Mesendoderm (in vitro differentiated cells): ENCODE results near the gene DOK7.

Experiments used
- DNase-seq: peaks from one replicate; pipeline ENCODE4 v3.0.0; 2013
- H2AK5ac ChIP-seq: 2 replicates; pipeline ENCODE4 v1.6.1; 2013; ENCODE audit warnings: low read length, inconsistent platforms
- H2BK120ac ChIP-seq: 2 replicates; pipeline ENCODE4 v1.6.1; 2013; ENCODE audit warnings: low read depth, mild to moderate bottlenecking, low read length, moderate library complexity, mixed read lengths
- H2BK15ac ChIP-seq: replicated peaks from 2 replicates; pipeline ENCODE4 v1.6.1; 2013; ENCODE audit warnings: low read depth, mild to moderate bottlenecking, moderate library complexity
- H2BK5ac ChIP-seq: 2 replicates; pipeline ENCODE4 v1.6.1; 2013; ENCODE audit warnings: low read length, inconsistent platforms
- H3K18ac ChIP-seq: 2 replicates; pipeline ENCODE4 v1.6.1; 2013; ENCODE audit warnings: mild to moderate bottlenecking, low read length, mixed read lengths
- H3K23ac ChIP-seq: one replicate; pipeline ENCODE4 v1.6.1; 2013; ENCODE audit warnings: low read length
- H3K27ac ChIP-seq: 2 replicates; pipeline ENCODE4 v1.5.1; 2013; ENCODE audit warnings: low read depth, mild to moderate bottlenecking, inconsistent platforms, low read length, moderate library complexity
- H3K27me3 ChIP-seq: 2 replicates; pipeline ENCODE4 v1.6.1; 2013; ENCODE audit warnings: low read length, control low read depth, mild to moderate bottlenecking, inconsistent platforms; ENCODE audit not compliant: insufficient read depth, poor library complexity
- H3K36me3 ChIP-seq: 2 replicates; pipeline ENCODE4 v1.6.1; 2013; ENCODE audit warnings: low read length, inconsistent platforms; ENCODE audit not compliant: control insufficient read depth, insufficient read depth
- H3K4ac ChIP-seq: one replicate; pipeline ENCODE4 v1.6.1; 2013; ENCODE audit warnings: low read depth, mild to moderate bottlenecking, low read length, moderate library complexity
- H3K4me1 ChIP-seq: 2 replicates; pipeline ENCODE4 v1.6.1; 2013; ENCODE audit warnings: low read depth, low read length, inconsistent platforms; ENCODE audit not compliant: control insufficient read depth
- H3K4me2 ChIP-seq: 2 replicates; pipeline ENCODE4 v1.6.1; 2013; ENCODE audit warnings: low read length
- H3K4me3 ChIP-seq: 2 replicates; pipeline ENCODE4 v1.5.1; 2013; ENCODE audit warnings: mild to moderate bottlenecking, low read length
- H3K56ac ChIP-seq: one replicate; pipeline ENCODE4 v1.6.1; 2013; ENCODE audit warnings: low read length
- H3K79me1 ChIP-seq: 2 replicates; pipeline ENCODE4 v1.6.1; 2013; ENCODE audit warnings: low read length, inconsistent platforms
- H3K79me2 ChIP-seq: 2 replicates; pipeline ENCODE4 v1.6.1; 2013; ENCODE audit warnings: mild to moderate bottlenecking, low read length; ENCODE audit not compliant: control insufficient read depth, insufficient read depth
- H3K9ac ChIP-seq: 2 replicates; pipeline ENCODE4 v1.6.1; 2013; ENCODE audit warnings: low read length, inconsistent platforms
- H4K5ac ChIP-seq: one replicate; pipeline ENCODE4 v1.6.1; 2013; ENCODE audit warnings: low read length
- H4K8ac ChIP-seq: one replicate; pipeline ENCODE4 v1.6.1; 2013; ENCODE audit warnings: low read depth, mild to moderate bottlenecking, control low read depth, low read length, moderate library complexity
- WGBS: extraction: QIAGEN DNeasy Blood & Tissue Kit; methylation state at CpG from one replicate; pipeline ENCODE4 v1.1.7; 2013; ENCODE audit warnings: low lambda C conversion rate, missing lambda C conversion rate; ENCODE audit not compliant: insufficient coverage; ENCODE audit errors: extremely low coverage; 5-methylcytosine and 5-hydroxymethylcytosine counted together

The DOK7 gene

DNA sequence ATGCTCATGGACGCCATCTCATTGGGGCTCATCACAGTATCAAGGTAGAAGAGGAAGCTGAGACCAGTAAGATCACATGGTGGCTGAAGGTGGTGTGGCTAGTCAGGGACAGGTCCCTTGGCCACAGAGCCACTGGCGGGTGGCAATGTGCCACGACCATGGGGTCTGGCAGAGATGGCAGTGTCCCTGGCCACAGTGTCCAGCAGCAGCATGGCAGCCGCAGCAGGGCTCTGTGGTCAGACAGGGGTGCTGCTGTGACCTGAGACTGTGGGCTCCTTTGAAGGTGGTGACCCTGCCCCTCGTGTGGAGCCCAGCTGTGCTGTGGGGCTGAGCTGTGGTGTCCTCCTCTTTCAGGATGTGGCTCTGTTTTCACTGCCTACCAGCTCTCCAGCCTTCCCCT lies 2.2 kb upstream of the DOK7 start:
- Histone ChIP-seq H3K27me3 (no peaks in the 10 kb centered on the region), H3K4me2 (no peak overlapping the region)

DNA sequence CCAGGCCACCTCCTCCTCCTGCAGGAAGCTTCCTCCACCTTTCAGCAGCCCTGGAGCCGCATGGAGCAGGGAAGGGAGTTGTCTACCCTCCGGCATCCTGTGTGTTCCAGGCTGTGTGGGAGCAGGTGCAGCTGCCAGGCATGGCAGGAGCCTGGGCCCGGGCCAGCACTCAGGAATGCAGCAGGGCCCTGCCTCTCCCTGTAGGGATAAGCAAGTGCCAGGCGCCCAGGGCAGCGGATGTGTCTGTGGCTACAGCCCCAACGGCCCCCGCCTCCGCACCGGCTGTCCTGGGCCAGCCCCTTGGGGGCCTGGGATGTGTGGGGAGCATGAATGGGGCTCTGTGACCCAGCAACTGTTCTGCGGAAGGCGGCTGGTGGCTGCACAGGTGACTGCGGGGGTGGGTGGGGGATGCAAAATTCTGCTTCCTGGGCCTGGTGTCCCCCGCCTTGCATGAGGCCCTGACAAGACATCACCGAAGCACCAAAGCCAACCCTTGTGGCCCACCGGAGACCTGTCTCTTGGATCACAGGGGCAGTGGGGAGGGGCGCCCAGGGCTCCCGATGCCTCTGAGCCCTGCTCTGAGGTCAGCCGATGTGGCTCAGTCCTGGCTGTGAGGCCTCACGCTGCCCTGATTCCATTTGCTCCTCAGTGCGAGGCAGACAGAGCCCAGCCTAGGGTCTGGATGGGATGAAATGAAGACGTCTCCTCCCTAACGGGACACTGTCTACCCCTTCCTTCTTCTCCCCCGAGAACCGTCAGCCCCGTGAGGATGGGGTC lies 1.4 kb upstream of the DOK7 start:
- no peak overlapping the region for H3K4ac ChIP-seq
- no peak overlapping the region for H3K27ac ChIP-seq
- H2BK15ac ChIP-seq, result no peak overlapping the region
- H3K36me3 ChIP-seq, result no peaks in the 10 kb centered on the region
- H3K18ac ChIP-seq, result no peak overlapping the region
- H2BK5ac ChIP-seq, result no peak overlapping the region
- no peak overlapping the region for H3K56ac ChIP-seq
- H3K79me2 ChIP-seq, result no peaks in the 10 kb centered on the region
- H3K79me1 ChIP-seq, result no peaks in the 10 kb centered on the region
- no peaks in the 10 kb centered on the region for H3K4me1 ChIP-seq
- H4K5ac ChIP-seq, result no peak overlapping the region
- no peak overlapping the region for H4K8ac ChIP-seq
- H3K23ac ChIP-seq, result no peak overlapping the region
- H3K4me3 ChIP-seq, result no peak overlapping the region
- no peak overlapping the region for H2BK120ac ChIP-seq
- H3K4me2 ChIP-seq, result no peak overlapping the region
- no peak overlapping the region for H3K9ac ChIP-seq
- no peak for DNase-seq
- H2AK5ac ChIP-seq, result no peak overlapping the region
- WGBS, result no CpG with 5 or more reads among the region's 25 CpGs
- H3K27me3 ChIP-seq, result no peaks in the 10 kb centered on the region

More for the DNA sequence above, 2.2 kb upstream of the DOK7 start:
- H2BK5ac ChIP-seq, result no peak overlapping the region
- H3K4me1 ChIP-seq, result no peaks in the 10 kb centered on the region
- no peak overlapping the region for H3K4me3 ChIP-seq
- no peak overlapping the region for H2BK15ac ChIP-seq
- no peak overlapping the region for H2AK5ac ChIP-seq
- DNase-seq, result no peak
- no peak overlapping the region for H3K23ac ChIP-seq
- H3K79me2 ChIP-seq, result no peaks in the 10 kb centered on the region
- no peak overlapping the region for H3K27ac ChIP-seq
- no peak overlapping the region for H4K5ac ChIP-seq
- no peak overlapping the region for H3K56ac ChIP-seq
- no peak overlapping the region for H3K4ac ChIP-seq
- no peaks in the 10 kb centered on the region for H3K36me3 ChIP-seq
- no CpG with 5 or more reads among the region's 5 CpGs for WGBS
- H3K79me1 ChIP-seq, result no peaks in the 10 kb centered on the region
- H4K8ac ChIP-seq, result no peak overlapping the region
- H3K9ac ChIP-seq, result no peak overlapping the region
- no peak overlapping the region for H3K18ac ChIP-seq
- no peak overlapping the region for H2BK120ac ChIP-seq

DNA sequence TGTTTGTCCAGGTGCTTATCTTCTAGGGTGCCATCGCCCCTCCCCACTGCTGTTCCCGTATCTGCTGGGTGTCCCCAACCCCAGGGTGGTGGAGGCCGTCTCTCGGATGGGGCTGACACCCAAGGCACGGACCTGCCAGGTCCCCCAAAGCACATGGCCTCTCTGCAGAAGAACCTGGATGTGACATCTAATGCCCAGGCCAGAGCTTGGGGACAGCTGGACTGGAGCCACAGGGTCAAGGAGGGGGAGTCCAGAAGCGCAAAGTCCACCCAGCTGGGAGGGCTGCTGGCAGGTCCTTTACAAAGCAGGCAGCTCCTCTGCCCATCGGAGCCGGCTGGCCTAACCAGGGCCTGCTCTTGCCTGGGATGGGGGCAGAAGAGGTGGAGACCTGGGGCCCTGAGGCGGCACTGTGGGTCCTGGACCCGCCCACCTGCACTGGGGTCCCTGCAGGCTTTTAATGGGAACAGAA lies 751 bp upstream of the DOK7 start:
- DNase-seq, result no peak
- H3K4me1 ChIP-seq, result no peaks in the 10 kb centered on the region
- H4K5ac ChIP-seq, result no peak overlapping the region
- no peaks in the 10 kb centered on the region for H3K79me1 ChIP-seq
- no peak overlapping the region for H2AK5ac ChIP-seq
- WGBS, result no CpG with 5 or more reads among the region's 10 CpGs
- no peaks in the 10 kb centered on the region for H3K36me3 ChIP-seq
- no peak overlapping the region for H3K4me2 ChIP-seq
- H4K8ac ChIP-seq, result no peak overlapping the region
- H2BK5ac ChIP-seq, result no peak overlapping the region
- no peak overlapping the region for H2BK15ac ChIP-seq
- no peak overlapping the region for H2BK120ac ChIP-seq
- H3K9ac ChIP-seq, result no peak overlapping the region
- H3K27me3 ChIP-seq, result no peaks in the 10 kb centered on the region
- no peak overlapping the region for H3K23ac ChIP-seq
- no peak overlapping the region for H3K56ac ChIP-seq
- H3K79me2 ChIP-seq, result no peaks in the 10 kb centered on the region
- no peak overlapping the region for H3K18ac ChIP-seq
- H3K4ac ChIP-seq, result no peak overlapping the region
- H3K4me3 ChIP-seq, result no peak overlapping the region
- no peak overlapping the region for H3K27ac ChIP-seq

DNA sequence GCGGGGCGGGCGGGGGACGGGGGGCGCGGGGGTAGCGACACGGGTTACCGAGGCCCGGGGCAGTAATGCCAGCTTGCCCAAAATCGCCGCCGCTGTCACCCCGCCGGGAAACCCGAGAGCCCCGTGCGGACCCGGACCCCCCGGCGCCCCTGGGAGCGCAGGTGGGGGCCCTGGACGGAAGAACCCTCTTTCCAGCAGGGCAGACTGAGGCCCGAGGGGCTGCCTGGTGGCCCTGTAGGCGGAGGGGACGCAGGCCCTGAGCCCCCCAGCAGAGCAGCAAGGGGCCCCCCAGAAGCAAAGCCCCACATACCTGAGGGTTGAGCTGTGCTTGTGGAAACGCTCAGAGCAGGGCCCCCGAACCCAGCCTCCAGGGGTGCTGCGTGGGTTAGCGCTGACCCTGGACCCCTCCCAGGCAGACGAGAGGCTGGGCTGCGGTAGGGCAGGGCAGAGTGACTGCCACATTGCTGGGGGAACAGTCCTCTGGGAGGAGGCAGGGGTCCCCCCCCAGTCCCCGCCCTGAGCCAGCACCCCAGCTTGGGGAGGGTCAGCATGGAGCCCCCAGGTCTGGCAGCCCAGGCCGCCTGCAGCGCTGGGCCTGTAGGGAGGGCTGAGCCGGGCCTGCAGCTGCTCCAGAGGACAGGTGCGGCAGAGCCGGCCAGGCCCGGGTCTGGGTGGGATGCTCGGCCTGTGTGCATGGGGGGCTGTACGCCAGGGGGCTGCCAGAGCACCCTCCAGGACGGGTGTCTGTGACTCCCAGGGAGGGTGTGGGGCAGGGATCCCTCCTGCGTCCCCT lies 646 bp downstream of the DOK7 start:
- Histone ChIP-seq H3K9ac (no peak overlapping the region), H3K56ac (no peak overlapping the region), H2BK15ac (no peak overlapping the region), H3K4me1 (no peaks in the 10 kb centered on the region), H2BK120ac (no peak overlapping the region), H3K23ac (no peak overlapping the region), H3K4me3 (no peak overlapping the region), H4K8ac (no peak overlapping the region), H3K27me3 (no peaks in the 10 kb centered on the region), H2BK5ac (no peak overlapping the region), H3K79me1 (no peaks in the 10 kb centered on the region), H3K79me2 (no peaks in the 10 kb centered on the region), H3K4ac (no peak overlapping the region), H4K5ac (no peak overlapping the region), H3K27ac (no peak overlapping the region), H3K18ac (no peak overlapping the region), H2AK5ac (no peak overlapping the region), H3K36me3 (no peaks in the 10 kb centered on the region), H3K4me2 (no peak overlapping the region)
- no CpG with 5 or more reads among the region's 43 CpGs for WGBS
- DNase-seq, result no peak

DNA sequence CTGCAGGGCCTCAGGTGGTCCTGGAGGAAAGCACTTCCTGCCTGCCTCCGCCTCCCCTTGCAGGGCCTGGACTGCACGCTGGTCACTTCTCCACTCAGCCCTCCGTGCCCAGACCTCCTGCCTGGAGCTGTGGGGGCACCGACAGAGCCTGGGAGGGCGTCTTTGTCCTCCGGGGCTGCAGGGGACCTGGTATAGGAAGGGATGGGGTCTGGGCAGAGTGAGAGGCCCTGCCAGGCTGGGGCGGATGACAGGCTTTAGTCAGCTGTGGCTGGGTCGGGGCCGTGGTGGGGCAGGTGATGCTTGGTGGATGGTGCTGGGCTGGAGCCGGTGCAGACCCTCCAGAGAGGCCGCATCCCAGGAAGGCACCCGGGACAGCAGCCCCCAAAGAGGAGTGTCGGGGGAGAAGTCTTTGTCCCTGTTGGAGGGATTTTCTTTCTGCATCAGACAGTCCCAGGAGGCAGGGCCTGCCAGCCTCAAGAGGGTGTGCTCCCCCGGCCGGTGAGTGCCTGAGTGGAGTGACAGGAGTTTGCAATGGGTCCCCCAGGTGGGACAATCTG lies 1.3 kb downstream of the DOK7 start:
- Histone ChIP-seq H2BK120ac (no peak overlapping the region), H2AK5ac (no peak overlapping the region), H3K4ac (no peak overlapping the region), H3K79me2 (no peaks in the 10 kb centered on the region), H3K4me3 (no peak overlapping the region), H3K23ac (no peak overlapping the region), H3K36me3 (no peaks in the 10 kb centered on the region), H2BK5ac (no peak overlapping the region), H3K4me1 (no peaks in the 10 kb centered on the region), H4K5ac (no peak overlapping the region), H3K79me1 (no peaks in the 10 kb centered on the region), H3K18ac (no peak overlapping the region), H3K4me2 (no peak overlapping the region), H2BK15ac (no peak overlapping the region), H3K27me3 (no peaks in the 10 kb centered on the region), H3K27ac (no peak overlapping the region), H3K56ac (no peak overlapping the region), H4K8ac (no peak overlapping the region), H3K9ac (no peak overlapping the region)
- WGBS, result no CpG with 5 or more reads among the region's 15 CpGs
- no peak for DNase-seq
